ENCODE results near the gene FUT6. TPM values are rescaled to one million over a fixed set of nuclear protein-coding genes. Genes with fewer than 3 reads are reported as not detected.
"Not testable (repeated sequence)": the region's sequence is repeated elsewhere in the genome, so short reads cannot be mapped to it uniquely, and the experiment has no call there.

Gene FUT6
- total and polyA plus RNA-seq, 2 donors from 2014 or later: 13.0 to 58.4 TPM

- FAIRE-seq (no peak), DNase-seq (no peak)
- no peaks in the 10 kb centered on the region for H3K27me3 ChIP-seq (ENCODE audit: control insufficient read depth, insufficient read depth, low read length)
- H3K9me3 ChIP-seq (ENCODE audit: control insufficient read depth in 2 of 3, insufficient read depth in 1 of 3, low read length in 3 of 3): no peaks in the 10 kb centered on the region
- no peak overlapping the region for H3K27ac ChIP-seq (ENCODE audit: low read depth in 2 of 2, low read length in 2 of 2)
- no peak overlapping the region for H3K9ac ChIP-seq (ENCODE audit: low read length in 3 of 3)
- no peaks in the 10 kb centered on the region for H3K4me1 ChIP-seq (ENCODE audit: control insufficient read depth in 2 of 3, insufficient read depth in 2 of 3, low read depth in 1 of 3, low read length in 3 of 3)
- peaks cover 0 to 15% (median 11%) of the 10 kb centered on the region in 3 donors for H3K36me3 ChIP-seq (ENCODE audit: control insufficient read depth in 2 of 3, insufficient read depth in 3 of 3, low read length in 3 of 3)
- no peak overlapping the region for H3K4me3 ChIP-seq (ENCODE audit: low read length in 3 of 3)
- TF ChIP-seq CTCF (IDR thresholded peaks at IDR 0.05; ENCODE audit: borderline replicate concordance, extremely low read depth, insufficient read depth): no peak
- intact Hi-C loops (cut with DNase I): no loop called here
Measured at GRCh38 chr19:5782322-5782721, 57.2 kb downstream of the FUT6 start.

DNA sequence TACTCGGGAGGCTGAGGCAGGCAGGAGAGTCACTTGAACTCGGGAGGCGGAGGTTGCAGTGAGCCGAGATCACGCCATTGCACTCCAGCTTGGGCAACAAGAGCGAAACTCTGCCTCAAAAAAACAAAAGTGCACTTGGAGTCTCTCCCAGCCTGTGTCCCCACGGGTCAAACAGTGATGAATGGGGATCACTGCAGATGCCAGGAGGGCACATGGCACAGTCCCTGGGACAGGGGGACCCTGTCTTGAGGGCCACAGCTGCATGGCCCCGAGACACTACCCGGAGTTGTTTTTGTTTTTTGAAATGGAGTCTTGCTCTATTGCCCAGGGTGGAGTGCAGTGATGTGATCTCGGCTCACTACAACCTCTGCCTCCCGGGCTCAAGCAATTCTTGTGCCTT, 58.6 kb downstream of the FUT6 start:
- H3K36me3 ChIP-seq (ENCODE audit: control insufficient read depth in 2 of 3, insufficient read depth in 3 of 3, low read length in 3 of 3); H3K27me3 ChIP-seq (ENCODE audit: control insufficient read depth, insufficient read depth, low read length); DNase-seq; H3K4me3 ChIP-seq (ENCODE audit: low read length in 3 of 3); FAIRE-seq; H3K9me3 ChIP-seq (ENCODE audit: control insufficient read depth in 2 of 3, insufficient read depth in 1 of 3, low read length in 3 of 3); H3K27ac ChIP-seq (ENCODE audit: low read depth in 2 of 2, low read length in 2 of 2); H3K4me1 ChIP-seq (ENCODE audit: control insufficient read depth in 2 of 3, insufficient read depth in 2 of 3, low read depth in 1 of 3, low read length in 3 of 3); intact Hi-C loops (cut with DNase I); H3K9ac ChIP-seq (ENCODE audit: low read length in 3 of 3): not testable (repeated sequence)

Other genes starting within 250 kb of the FUT6 start
- 113 TPM for gene SAFB2, start 216.9 kb downstream of the FUT6 start, total RNA-seq
- gene SAFB2, start 216.9 kb downstream of the FUT6 start, polyA plus RNA-seq (ENCODE audit: insufficient read depth, low read depth, low replicate concordance): 67.1 TPM
- gene SAFB, start 216.6 kb downstream of the FUT6 start, total RNA-seq: 88.6 TPM
- 35.0 TPM for gene SAFB, start 216.6 kb downstream of the FUT6 start, polyA plus RNA-seq (ENCODE audit: insufficient read depth, low read depth, low replicate concordance)
- gene MICOS13, start 159.2 kb downstream of the FUT6 start, total RNA-seq: 74.6 TPM
- 244 TPM for gene MICOS13, start 159.2 kb downstream of the FUT6 start, polyA plus RNA-seq (ENCODE audit: insufficient read depth, low read depth, low replicate concordance)
- gene HSD11B1L, start 158.7 kb downstream of the FUT6 start, total RNA-seq: 7.8 TPM
- 29.9 TPM for gene HSD11B1L, start 158.7 kb downstream of the FUT6 start, polyA plus RNA-seq (ENCODE audit: insufficient read depth, low read depth, low replicate concordance)
- gene RPL36, start 149.4 kb downstream of the FUT6 start, total RNA-seq: 564 TPM
- 1,593 TPM for gene RPL36, start 149.4 kb downstream of the FUT6 start, polyA plus RNA-seq (ENCODE audit: insufficient read depth, low read depth, low replicate concordance)
- 67.1 TPM for gene LONP1, start 119.6 kb downstream of the FUT6 start, total RNA-seq
- gene LONP1, start 119.6 kb downstream of the FUT6 start, polyA plus RNA-seq (ENCODE audit: insufficient read depth, low read depth, low replicate concordance): 71.5 TPM
- gene CATSPERD, start 119.1 kb downstream of the FUT6 start, total RNA-seq: not detected
- not detected for gene CATSPERD, start 119.1 kb downstream of the FUT6 start, polyA plus RNA-seq (ENCODE audit: insufficient read depth, low read depth, low replicate concordance)
- 4.2 TPM for gene PRR22, start 55.0 kb downstream of the FUT6 start, total RNA-seq
- 4.1 TPM for gene PRR22, start 55.0 kb downstream of the FUT6 start, polyA plus RNA-seq (ENCODE audit: insufficient read depth, low read depth, low replicate concordance)
- 37.6 TPM for gene DUS3L, start 48.5 kb downstream of the FUT6 start, total RNA-seq
- gene DUS3L, start 48.5 kb downstream of the FUT6 start, polyA plus RNA-seq (ENCODE audit: insufficient read depth, low read depth, low replicate concordance): 18.1 TPM
- gene NRTN, start 34.6 kb downstream of the FUT6 start, total RNA-seq: 3.5 TPM
- 5.8 TPM for gene NRTN, start 34.6 kb downstream of the FUT6 start, polyA plus RNA-seq (ENCODE audit: insufficient read depth, low read depth, low replicate concordance)
- gene FUT3, start 11.7 kb upstream of the FUT6 start, total RNA-seq: 3.0 TPM
- gene FUT3, start 11.7 kb upstream of the FUT6 start, polyA plus RNA-seq (ENCODE audit: insufficient read depth, low read depth, low replicate concordance): 6.5 TPM
- 0.22 TPM for gene FUT5, start 30.8 kb upstream of the FUT6 start, total RNA-seq
- not detected for gene FUT5, start 30.8 kb upstream of the FUT6 start, polyA plus RNA-seq (ENCODE audit: insufficient read depth, low read depth, low replicate concordance)
- 200 TPM for gene NDUFA11, start 64.1 kb upstream of the FUT6 start, total RNA-seq
- gene NDUFA11, start 64.1 kb upstream of the FUT6 start, polyA plus RNA-seq (ENCODE audit: insufficient read depth, low read depth, low replicate concordance): 763 TPM
- 8.7 TPM for gene VMAC, start 65.2 kb upstream of the FUT6 start, total RNA-seq
- gene VMAC, start 65.2 kb upstream of the FUT6 start, polyA plus RNA-seq (ENCODE audit: insufficient read depth, low read depth, low replicate concordance): 2.3 TPM
- 82.1 TPM for gene CAPS, start 74.6 kb upstream of the FUT6 start, total RNA-seq
- 53.0 TPM for gene CAPS, start 74.6 kb upstream of the FUT6 start, polyA plus RNA-seq (ENCODE audit: insufficient read depth, low read depth, low replicate concordance)
- gene RANBP3, start 138.4 kb upstream of the FUT6 start, total RNA-seq: 69.7 TPM
- gene RANBP3, start 138.4 kb upstream of the FUT6 start, polyA plus RNA-seq (ENCODE audit: insufficient read depth, low read depth, low replicate concordance): 33.7 TPM